ENCODE data around the gene CCNO.

The CCNO gene, protein sequence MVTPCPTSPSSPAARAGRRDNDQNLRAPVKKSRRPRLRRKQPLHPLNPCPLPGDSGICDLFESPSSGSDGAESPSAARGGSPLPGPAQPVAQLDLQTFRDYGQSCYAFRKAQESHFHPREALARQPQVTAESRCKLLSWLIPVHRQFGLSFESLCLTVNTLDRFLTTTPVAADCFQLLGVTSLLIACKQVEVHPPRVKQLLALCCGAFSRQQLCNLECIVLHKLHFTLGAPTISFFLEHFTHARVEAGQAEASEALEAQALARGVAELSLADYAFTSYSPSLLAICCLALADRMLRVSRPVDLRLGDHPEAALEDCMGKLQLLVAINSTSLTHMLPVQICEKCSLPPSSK

DNA sequence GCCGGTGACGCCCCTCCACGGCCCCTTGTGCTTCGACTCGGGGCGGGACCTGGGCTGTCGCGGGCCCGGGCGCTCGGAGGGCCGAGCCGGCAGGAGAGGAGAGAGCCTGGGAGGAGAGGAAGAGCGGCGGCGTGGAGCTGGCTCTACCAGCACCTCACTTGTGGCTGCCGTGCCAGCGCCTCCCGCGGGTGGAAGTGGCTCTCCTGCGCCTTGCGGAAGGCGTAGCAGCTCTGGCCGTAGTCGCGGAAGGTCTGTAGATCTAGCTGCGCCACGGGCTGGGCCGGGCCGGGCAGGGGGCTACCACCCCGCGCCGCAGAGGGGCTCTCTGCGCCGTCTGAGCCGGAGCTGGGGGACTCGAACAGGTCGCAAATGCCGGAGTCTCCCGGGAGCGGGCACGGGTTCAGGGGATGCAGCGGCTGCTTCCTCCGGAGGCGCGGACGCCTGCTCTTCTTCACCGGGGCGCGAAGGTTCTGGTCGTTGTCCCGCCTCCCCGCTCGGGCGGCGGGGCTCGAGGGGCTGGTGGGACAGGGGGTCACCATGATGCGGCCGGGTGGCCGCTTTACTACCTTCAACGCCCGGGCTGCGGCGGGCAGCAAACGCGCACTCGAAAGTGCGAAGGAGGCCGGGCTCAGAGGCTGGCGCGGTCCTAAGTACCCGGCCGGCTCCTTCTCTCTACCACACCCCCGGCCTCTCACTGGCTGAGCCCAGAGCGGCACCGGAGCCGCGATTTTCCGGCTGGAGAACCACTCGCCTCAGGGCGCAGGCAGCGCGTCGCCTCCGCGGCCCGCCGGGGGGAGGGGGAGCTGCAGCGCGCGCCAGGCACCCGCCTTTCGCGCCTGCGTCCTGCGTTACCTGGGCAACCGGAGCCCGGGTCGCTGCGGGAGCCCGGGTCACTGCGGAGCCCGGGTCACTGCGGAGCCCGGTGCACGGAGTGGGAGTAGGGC lies at the start of gene CCNO:
Gene CCNO, minus strand, starts transcription at position 624 of the 944 bp plus-strand sequence. Its CDS starts 85 bp downstream, at position 539.
- no peak for DNase-seq

DNA sequence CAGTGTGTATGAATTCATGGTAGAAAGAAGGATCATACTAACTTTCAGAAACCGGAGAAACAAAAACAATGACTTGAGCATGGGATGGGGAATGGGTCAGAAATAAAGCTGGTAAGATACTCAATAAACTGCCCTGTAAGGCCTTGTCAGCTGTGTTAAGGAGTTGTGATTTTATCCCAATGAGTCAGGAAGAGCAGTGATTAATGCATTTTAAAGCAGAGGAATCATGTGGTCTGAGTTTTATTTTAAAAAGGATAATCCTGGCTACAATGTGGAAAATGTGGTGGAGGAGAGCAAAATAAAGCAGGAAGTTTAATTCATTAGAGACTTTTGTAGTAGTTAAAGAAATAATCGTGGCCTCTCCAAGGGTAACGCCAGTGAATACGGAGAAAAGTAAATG lies 45.4 kb upstream of the CCNO start:
- DNase-seq, result no peak

DNA sequence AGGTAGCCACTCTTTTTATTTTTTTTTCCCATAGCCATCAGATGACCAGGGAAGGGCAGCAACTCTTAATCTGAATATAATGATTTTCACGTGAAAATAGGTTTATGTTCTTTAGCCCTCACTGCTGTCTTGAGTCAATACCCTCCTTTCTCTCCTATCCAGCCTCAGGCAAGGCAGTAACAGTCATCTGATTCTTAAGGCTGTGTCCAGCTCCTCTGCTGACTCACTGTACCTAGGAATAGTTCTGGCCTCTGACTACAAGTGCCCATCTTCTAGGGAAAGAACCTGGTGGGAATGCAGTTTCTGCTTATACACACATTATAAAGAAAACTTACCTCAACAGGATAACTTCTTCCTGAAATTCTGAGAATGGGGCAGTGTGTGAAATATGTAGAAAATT lies 43.4 kb upstream of the CCNO start:
- DNase-seq, result no peak

DNA sequence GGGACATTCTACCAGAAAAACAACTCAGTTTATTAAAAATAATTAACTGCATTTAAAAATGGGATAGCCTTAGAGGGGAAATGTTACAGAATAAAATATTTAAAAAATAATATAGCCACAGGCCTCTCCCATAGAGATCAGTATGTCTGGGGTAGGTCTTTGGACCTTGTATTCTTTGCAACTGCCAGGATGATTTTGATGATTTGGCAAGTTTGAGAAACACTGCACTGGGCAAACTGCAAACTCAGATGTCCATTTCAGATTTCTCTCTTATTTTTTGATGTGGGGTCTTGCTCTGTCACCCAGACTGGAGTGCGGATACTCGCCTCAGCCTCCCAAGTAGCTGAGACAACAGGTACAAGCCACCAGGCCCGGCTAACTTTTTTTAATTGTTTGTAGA lies 24.9 kb upstream of the CCNO start:
- no peak for DNase-seq

DNA sequence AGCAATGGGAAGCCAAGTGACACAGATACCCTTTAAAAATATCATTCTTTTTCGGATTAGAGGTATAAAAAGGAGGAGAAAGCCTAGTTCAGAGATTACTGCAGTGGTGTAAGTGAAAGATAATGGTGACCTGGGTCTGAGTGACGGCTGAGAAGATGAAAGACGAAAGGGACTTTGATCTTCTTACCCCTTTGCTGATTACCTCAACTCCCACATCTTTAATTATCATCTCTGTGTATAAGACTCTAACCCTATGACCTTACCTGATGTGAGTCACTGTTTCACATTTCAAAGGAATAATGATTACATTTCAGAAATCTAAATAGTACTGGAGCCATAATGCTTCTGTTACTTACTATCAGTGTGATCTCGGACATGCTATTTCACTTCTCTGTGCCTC lies 21.4 kb upstream of the CCNO start:
- DNase-seq, result no peak

DNA sequence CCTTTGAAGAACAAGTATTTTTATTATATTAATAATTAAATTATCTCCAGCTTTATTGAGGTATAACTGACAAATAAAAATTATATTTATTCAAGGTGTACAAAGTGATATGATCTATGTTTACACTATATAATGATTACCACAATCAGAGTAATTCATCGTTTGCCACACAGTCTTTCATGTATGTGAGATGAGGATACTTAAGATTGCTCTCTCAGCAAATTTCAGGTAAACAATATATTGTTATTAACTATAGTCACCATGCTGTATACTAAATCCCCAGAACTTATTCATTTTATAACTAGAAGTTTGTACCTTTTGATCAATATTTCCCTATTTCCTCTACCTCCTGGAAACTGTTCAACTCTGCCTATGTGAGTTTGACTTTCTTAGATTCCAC lies 16.7 kb upstream of the CCNO start:
- DNase-seq, result no peak

DNA sequence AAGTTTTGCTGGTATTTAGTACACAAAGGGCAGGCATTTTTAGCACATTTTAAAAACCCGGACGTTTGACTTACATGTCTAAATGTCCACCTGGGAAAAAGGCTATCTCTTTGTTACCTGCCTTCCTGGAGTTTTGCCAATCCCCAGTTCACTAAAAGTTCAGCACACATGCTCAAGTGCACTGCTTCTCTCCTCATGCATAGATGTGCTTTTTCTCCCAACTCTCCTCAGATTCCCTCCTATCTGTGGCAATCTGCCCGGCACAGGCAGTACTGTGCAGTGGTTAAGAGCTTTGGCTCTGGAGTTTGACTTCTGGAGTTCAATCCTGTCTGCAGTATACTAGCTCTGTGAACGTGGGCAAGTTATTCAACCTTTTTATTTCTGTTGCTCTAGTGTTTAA lies 8.3 kb upstream of the CCNO start:
- no peak for DNase-seq

DNA sequence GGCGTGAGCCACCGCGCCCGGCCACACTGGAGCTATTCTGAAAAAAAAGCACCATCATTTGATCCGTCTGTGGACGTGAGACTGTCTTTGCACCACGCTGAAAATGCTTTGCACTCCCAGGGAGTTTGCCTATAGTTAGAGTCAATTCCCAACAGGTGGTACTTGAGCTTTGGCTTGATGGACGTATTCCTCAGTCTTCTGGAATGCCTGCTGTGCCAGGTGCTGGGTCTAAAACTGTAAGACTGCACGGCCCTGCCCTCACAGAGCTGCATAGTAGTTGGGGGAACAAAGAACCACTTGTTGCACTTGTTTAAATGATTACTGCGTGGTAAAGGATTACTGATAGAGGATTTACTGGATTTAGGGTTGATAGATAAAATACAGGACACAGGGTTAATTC lies 3.4 kb upstream of the CCNO start:
- no peak for DNase-seq

DNA sequence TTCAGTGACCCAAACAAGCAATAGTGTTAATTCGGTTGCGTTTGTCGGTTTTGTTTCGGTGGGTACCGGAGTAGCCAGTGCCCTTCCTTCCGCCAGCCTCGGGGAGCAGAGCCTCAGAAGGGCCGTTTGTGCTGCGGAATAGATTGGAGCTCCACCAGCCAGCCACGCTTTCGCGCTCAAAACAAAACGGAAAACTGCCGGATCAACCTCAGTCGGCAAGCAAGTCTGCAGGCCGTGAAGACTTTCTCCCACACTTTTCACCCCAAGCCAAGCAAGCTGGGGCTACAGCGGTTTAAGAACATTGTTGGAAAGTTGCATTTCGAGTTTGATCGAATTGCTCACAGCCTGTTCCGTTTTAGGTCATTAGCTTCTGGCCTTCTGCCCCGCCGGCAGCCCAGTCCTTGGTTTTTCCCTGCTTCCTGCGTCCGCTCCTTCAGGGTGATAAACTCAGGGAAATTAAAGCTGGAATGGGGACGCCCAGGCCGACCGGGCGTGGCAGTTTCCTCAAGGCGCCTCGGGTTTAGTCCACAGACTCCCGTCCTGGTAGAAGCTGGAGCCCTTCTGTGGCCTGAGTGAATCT lies 803 bp upstream of the CCNO start:
- DNase-seq, result no peak

DNA sequence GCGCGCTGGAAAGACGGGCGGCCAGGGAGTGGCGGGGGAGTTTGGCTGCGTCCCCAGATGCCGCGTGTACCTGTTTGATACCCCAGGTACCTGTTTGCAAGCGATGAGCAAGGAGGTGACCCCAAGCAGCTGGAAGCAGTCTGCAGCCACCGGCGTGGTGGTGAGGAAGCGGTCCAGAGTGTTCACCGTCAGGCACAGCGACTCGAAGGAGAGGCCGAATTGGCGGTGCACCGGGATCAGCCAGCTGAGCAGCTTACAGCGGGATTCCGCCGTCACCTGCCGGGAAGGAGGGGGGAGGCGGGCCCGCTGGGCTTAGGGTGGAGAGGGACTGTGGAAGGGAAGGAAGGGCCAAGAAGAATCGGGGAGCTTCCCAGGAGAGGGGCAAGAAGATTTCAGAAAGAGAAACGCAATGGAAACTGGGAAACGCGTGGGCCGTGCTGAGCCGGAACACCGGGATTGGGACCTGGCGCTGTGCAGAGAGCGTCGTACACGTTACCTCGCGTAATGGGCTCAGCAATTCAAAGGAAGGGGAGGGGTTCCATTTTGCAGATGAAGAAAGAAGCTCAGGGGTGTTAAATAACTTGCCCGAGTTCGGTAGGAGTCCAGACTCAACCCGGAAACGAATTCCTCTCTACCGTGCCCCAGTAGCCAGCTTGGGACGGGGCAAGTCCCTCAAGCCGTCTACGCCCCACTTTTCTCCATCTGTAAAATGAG lies 980 bp downstream of the CCNO start:
- DNase-seq, result no peak

DNA sequence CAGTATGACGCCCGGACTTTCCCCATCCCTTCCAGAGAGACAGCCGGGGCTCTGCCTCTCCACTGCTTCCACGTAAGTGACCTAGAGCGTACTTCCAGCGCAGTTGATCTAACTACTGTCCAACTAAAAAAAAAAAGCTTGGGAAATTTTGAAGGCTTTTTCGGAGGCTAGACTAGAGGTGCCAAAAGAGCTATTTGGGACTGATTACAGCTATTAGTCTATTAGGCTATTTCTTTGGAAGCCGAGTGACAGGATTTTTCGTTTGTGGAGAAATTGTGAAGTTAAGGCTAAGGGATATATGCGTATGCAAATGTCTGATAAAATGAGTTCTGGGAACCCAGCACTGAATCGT lies 1.5 kb downstream of the CCNO start:
- DNase-seq, result no peak

DNA sequence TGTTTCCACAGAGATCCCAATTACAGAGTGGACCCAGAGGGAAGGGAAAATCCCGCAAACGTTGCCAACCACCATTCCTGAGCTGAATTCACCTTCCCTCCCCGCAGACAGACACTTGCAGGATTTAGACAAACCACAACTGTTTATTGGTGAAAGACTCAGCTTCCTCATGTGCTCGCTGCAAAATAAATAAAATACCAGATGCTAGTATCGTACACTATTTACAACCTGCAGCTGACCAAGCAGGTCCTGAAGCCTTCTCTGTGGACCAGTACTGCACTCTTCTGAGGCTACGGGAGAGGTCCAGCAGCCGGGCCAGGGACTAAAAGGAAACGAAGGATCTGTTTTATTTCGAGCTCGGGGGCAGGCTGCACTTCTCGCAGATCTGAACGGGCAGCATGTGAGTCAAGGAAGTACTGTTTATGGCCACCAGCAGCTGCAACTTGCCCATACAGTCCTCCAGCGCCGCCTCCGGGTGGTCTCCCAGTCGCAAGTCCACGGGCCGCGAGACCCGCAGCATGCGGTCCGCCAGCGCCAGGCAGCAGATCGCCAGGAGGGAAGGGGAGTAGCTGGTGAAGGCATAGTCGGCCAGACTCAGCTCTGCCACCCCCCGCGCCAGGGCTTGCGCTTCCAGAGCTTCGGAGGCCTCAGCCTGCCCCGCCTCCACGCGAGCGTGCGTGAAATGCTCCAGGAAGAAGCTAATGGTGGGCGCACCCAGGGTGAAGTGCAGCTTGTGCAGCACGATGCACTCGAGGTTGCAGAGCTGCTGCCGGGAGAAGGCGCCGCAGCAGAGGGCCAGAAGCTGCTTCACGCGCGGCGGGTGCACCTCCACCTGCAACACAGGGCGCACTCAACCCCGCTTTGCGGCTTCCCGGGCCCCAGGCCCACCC lies 2.1 kb downstream of the CCNO start:
- DNase-seq, result no peak

DNA sequence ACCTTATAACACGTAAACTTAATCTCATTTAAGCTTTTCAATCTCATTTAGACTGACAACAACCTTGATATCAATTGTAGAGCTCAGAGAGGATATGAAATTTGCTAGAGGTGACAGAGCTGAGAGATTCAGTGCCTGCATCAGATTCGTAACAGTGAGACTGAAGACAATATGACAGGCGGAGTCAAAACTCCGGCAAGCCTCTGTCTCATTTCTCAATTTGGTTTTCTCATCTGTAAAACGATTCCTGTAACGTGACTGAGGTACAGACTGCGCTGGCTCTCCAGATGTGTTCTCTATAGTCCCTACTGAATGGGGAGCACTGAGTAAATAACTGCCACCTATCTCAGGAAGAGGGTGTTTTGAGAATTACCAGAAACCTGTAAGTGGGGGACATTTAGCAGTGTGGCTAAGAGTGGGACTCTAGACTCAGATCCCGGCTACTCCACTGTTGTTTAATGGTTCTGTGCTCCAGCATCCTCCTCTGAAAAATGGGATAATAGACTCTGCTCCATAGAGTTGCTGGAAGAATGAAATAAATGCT lies 3.2 kb downstream of the CCNO start:
- DNase-seq, result no peak

DNA sequence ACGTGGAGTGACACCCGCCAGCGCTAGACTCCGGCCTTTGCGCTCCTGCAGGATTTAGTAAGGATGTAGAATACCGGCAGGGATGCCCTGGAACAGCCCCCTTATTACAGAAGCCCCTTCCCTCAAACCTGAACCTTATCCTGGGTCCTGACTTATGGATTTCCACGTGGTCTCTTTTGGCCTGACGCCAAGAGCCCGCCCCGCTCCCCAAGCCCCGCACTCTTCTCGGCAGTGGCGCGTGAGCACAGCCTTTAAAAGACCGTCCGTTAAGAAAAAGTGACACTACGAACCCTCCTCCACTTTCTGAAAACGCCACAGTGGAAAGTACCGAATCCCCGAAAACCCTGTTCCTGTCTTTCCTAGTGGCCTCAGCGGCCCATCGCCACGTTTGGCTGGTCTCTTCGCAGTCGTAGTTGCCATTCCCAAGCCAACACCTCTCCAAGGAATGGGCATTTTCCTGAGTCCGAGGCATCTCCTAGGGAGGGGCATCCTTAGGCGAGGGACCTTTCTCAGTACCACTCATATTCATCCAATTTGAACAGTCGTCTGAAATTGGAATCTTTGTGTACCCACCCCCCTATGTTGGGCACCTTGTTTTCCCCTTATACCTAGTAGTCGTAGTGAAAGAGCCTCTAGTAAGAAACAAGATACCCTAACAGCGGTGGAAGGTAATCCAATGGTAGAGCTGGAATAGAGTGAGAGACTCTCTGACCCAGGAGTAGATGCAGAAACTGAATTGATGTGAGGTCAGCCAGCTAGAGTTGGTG lies 5.6 kb downstream of the CCNO start:
- DNase-seq, result no peak

DNA sequence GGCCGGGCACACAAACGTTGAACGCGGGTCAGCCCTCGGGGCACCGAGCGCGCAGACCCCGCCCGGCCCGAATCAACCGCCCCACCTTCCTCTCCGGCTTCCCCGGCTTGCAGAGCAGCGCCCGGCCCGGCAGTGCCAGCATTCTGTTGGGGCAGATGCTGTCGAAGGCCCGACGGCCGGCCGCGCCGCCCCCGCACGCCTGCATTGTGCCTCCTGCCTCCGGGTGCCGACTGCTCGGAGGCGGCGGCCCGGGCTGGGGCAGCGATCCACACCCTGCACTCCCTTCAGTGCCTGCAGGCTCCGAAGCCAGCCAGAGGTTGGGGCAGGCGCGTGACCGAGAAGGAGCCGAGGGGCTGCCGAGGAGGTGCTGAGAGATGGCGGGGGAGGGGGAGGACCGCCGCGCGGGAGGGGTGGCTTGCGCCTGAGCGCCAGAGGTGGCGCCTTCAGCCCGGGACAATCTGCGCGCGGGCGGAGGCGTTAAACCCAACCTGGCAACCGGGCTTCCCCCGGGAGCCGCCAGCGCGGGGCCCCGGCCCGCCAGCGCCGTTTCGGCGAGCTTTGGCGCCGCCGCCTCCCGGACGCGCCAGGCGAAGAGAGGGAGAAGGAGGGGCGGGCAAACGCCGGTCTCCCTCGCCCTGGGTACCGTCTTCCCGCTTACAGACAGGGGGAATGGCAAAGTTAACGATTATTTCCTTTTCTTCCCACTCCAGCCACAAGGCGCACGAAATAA lies 6.3 kb downstream of the CCNO start, which contains the start of gene MCIDAS:
Gene MCIDAS, minus strand, starts transcription at position 382 of the 730 bp plus-strand sequence. Its CDS starts 177 bp downstream, at position 205.
- DNase-seq, result no peak

DNA sequence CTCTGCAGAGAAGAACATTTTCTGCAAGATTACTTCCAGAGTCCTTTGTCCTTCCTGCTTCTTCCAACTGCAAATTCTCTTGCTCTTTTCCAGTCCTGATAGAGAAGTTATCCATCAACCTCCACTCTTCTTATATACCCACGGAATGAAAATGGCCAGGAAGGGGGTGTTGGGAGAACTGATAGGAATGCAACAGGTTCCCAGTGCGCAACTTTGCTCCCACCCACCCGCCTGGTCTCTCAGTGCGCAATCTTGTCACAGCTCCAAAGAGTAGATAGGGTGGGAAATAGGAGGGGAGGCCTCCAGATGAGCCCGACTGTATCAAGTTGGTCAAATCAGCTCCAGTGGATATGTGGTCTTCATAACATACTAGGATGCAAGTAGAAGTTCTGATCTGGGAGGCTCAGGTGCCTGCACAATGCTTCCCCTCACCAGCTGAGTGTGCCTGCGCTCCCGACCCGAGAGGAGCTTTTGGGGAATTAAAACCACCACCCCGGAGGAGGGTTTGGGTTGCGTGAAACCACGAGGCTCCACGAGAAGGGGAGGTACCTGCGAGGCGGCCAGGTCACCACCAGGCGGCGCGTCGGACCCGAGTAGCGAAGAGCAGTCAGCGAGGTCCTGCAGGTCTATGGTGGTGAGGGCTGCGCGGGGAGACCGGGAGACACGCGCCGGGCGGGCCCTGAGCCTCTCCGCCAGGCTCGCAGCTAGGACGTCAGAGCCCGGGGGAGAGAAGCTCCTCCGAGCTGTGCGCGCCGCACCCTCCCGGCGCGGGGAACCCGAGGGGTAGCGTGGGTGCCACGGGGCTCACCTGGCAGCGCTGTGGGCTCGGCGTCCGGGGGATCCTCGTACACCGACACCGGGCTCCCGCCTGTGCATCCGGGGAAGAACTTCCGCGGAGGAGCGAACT lies 7.1 kb downstream of the CCNO start:
- DNase-seq, result no peak

DNA sequence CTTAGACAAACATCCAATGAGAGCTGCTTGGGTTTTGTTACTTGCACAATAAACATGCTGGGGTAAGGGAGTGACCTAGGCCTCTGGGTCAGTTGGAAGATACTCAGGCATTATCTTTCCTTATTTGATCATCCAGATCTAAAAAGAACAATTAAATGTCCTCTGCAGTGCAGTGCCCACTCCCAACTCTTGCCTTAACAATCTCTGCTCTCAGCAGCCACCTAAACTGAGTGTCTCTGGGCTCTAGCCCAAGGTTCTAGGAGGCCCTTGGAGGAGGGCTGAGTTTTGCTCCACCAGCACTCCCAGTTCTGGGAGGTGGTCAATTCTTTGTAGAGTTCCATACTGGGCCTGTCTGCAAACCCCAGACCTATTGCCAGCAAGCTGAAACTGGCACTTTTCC lies 8.1 kb downstream of the CCNO start:
- no peak for DNase-seq

DNA sequence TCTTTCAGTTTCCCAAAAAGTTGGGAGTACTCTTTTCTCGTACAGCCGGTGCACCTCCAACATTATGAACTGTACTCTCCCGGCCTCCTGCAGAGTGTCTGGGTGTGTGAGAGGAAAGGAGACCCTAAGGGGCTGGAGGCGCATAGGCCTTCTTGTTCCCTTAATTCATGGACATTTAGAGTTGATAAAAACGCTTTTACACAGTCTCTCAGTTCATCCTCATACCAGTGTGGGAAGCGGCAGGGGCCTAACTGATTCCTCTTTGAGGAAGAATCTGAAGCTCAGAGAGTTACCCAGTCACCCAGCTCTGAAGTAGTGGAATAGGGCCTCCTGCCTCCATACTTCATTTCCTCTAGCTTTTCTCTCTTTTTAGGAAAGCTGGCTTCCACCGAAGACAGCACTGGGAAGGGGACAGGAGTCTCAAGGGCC lies 9.6 kb downstream of the CCNO start:
- no peak for DNase-seq
